Left lung (tissue), 10 donors: ENCODE results near the gene ING5. TPM values are rescaled to one million over a fixed set of nuclear protein-coding genes. Genes with fewer than 3 reads are reported as not detected.

Experiments used
- ATAC-seq: fragments of 200-7000 bp; cut with Tn5 transposase; one replicate; pipeline ENCODE4 v1.9.1; 2020; ENCODE audit warnings: moderate library complexity
- DNase-seq, 4 donors: peaks; one replicate each; pipeline ENCODE4 v3.0.0-alpha.2; 2013 to 2020
- H3K27ac ChIP-seq, 2 donors: fragments of 200-600 bp; sonication (generic) in 1 of 2; one replicate each; pipeline versions ENCODE4 v1.5.0 to v1.8.0; 2020 to 2021
- H3K27me3 ChIP-seq, 2 donors: fragments of 200-600 bp; sonication (generic) in 1 of 2; one replicate each; pipeline versions ENCODE4 v1.5.0 to v1.8.0; 2020 to 2021
- H3K36me3 ChIP-seq, 2 donors: fragments of 200-600 bp; sonication (generic) in 1 of 2; one replicate each; pipeline versions ENCODE4 v1.5.0 to v1.8.0; 2020 to 2021
- H3K4me1 ChIP-seq, 2 donors: fragments of 200-600 bp; one replicate each; pipeline ENCODE4 v1.8.0; 2021
- H3K4me3 ChIP-seq, 2 donors: fragments of 200-600 bp; sonication (generic) in 1 of 2; one replicate each; pipeline versions ENCODE4 v1.5.0 to v1.8.0; 2020 to 2021; ENCODE audit warnings: mild to moderate bottlenecking in 1 of 2
- H3K9me3 ChIP-seq, 2 donors: fragments of 200-600 bp; sonication (generic) in 1 of 2; one replicate each; pipeline versions ENCODE4 v1.5.0 to v1.8.0; 2020 to 2021
- intact Hi-C, 2 donors: fragments of 100-400 bp; cut with DNase I; formaldehyde crosslinking; loops; one replicate each; pipeline versions ENCODE4 v1.11.2 to v1.14.2; 2022
- polyA plus RNA-seq, 6 donors: library from polyadenylated mRNA; unstranded; fragments of 120-200 nt; gene quantifications; one replicate each; pipeline ENCODE4 v1.2.1, GENCODE V29; 2013; ENCODE audit not compliant: insufficient read length in 6 of 6
- total RNA-seq, 2 donors: library from RNA; stranded (reverse); fragmentation: NEBNext Ultra II Directional; extraction: Animal tissue kit (Norgen Biotek cat#: 25700); gene quantifications; one replicate each; pipeline ENCODE4 v1.2.1, GENCODE V29; 2021
- TF ChIP-seq, protein P1 (sequence below), 2 donors: fragments of 200-600 bp; sonication (generic) in 1 of 2; IDR thresholded peaks; one replicate each; pipeline versions ENCODE4 v1.5.0 to v1.8.0; 2021; ENCODE audit warnings: antibody characterized with exemption in 2 of 2
- donor health status: DM: no; HTN: yes; CAD: no.
- donor health status: DM: no; HTN: no; CAD: no.

Gene ING5
- total and polyA plus RNA-seq, 8 donors, result 27.6 to 49.1 (median 43.9) TPM

GRCh38 chr2:241770185-241770935 lies 68.5 kb downstream of the ING5 start:
- intact Hi-C loops, result no loop called here
- Histone ChIP-seq H3K36me3 (peaks cover 0 to 8% of the 10 kb centered on the region in 2 donors), H3K27me3 (peaks cover 0 to 43% of the 10 kb centered on the region in 2 donors), H3K4me3 (no peak overlapping the region), H3K4me1 (peaks cover 0 to 7% of the 10 kb centered on the region in 2 donors), H3K27ac (no peak overlapping the region), H3K9me3 (no peaks in the 10 kb centered on the region)
- ATAC-seq, result no peak
- no peak for DNase-seq
- TF ChIP-seq, protein P1, sequence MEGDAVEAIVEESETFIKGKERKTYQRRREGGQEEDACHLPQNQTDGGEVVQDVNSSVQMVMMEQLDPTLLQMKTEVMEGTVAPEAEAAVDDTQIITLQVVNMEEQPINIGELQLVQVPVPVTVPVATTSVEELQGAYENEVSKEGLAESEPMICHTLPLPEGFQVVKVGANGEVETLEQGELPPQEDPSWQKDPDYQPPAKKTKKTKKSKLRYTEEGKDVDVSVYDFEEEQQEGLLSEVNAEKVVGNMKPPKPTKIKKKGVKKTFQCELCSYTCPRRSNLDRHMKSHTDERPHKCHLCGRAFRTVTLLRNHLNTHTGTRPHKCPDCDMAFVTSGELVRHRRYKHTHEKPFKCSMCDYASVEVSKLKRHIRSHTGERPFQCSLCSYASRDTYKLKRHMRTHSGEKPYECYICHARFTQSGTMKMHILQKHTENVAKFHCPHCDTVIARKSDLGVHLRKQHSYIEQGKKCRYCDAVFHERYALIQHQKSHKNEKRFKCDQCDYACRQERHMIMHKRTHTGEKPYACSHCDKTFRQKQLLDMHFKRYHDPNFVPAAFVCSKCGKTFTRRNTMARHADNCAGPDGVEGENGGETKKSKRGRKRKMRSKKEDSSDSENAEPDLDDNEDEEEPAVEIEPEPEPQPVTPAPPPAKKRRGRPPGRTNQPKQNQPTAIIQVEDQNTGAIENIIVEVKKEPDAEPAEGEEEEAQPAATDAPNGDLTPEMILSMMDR (IDR thresholded peaks at IDR 0.05), result no peak

DNA sequence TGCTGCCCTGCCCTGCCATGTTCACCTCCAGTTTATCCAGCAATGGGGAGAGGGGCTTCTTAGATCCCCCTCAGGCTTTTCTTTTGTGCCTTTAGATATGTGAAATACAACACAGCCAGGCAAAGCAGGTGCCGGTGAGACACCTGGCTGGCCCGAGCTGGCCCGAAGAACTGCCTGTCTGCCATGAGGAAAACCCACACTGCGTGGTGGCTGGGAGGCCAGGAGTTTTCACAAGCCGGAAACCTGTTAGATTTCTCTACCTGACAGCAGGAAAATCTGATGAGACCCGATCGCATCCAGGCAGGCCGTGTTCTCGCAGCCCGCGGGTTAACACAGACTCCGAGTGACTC lies 69.1 kb downstream of the ING5 start:
- intact Hi-C loops, result no loop called here
- no peak for ATAC-seq
- Histone ChIP-seq H3K9me3 (no peaks in the 10 kb centered on the region), H3K4me3 (no peak overlapping the region), H3K36me3 (peaks cover 0 to 8% of the 10 kb centered on the region in 2 donors), H3K27me3 (peaks cover 0 to 49% of the 10 kb centered on the region in 2 donors), H3K4me1 (peaks cover 0 to 7% of the 10 kb centered on the region in 2 donors), H3K27ac (no peak overlapping the region)
- DNase-seq, result no peak
- TF ChIP-seq, protein P1 (IDR thresholded peaks at IDR 0.05), result no peak

DNA sequence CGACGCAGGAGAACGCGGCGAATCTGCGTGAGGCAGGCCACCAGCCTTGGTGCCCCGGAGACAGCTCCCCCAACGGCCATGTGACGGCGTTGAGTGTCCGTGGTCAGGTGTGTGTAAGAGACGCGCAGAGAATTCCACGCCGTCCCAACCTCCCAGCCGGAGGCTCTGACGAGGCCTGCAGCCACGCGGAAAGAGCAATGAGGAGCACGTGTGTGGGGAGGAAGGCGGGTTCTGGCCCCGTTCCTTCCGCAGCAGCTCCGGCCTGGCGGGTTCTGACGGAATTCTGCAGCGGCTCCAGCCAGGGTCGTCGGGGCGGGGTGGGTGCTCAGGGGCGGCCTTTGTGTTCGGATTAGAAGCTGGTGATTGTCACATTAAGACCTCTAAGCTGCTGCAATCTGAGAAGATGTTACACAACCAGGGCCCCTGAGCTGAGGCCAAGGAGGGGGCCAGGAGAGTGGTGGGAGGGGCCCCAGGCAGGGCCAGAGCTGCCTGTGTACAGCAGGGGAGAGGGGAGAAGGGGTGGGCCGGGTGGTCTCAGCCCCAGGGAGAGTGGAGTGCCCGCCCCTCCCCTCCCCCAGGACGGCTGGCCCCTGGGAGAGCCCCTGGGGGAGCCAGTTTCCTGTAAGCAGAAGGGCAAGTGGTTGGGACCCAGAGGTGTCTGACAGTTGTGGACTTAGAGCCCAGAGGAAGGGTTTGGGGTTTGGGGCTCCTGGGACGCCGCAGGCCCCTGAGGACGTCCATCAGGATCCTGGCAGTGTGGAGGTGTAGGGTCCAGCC lies 69.6 kb downstream of the ING5 start:
- Histone ChIP-seq H3K4me1 (peaks cover 0 to 7% of the 10 kb centered on the region in 2 donors), H3K27me3 (peaks cover 0 to 55% of the 10 kb centered on the region in 2 donors), H3K9me3 (no peaks in the 10 kb centered on the region), H3K4me3 (no peak overlapping the region), H3K27ac (no peak overlapping the region), H3K36me3 (peaks cover 0 to 8% of the 10 kb centered on the region in 2 donors)
- TF ChIP-seq, protein P1 (IDR thresholded peaks at IDR 0.05), result no peak
- ATAC-seq (peak; percentile 17), DNase-seq (peak in 1 of 4 donors; percentile 63)
- intact Hi-C loops, result no loop called here

GRCh38 chr2:241772063-241772499 lies 70.2 kb downstream of the ING5 start:
- Histone ChIP-seq H3K27me3 (peaks cover 0 to 61% of the 10 kb centered on the region in 2 donors), H3K9me3 (no peaks in the 10 kb centered on the region), H3K4me3 (no peak overlapping the region), H3K36me3 (peaks cover 0 to 8% of the 10 kb centered on the region in 2 donors), H3K4me1 (peaks cover 0 to 7% of the 10 kb centered on the region in 2 donors), H3K27ac (no peak overlapping the region)
- intact Hi-C loops, result no loop called here
- TF ChIP-seq, protein P1 (IDR thresholded peaks at IDR 0.05), result no peak
- DNase-seq (no peak), ATAC-seq (no peak)
